ENCODE data around the gene RAB40B.

Gene RAB40B

GRCh38 chr17:82698974-82699442 is 510 bp upstream of the RAB40B start (continued):
- peak; percentile 35; the same call in 1 of the 2 replicates for TF ChIP-seq KLF1 (tag by site-specific recombination; IDR thresholded peaks at IDR 0.05)
- no peak for TF ChIP-seq ZNF580 (tag by site-specific recombination; IDR thresholded peaks at IDR 0.05)
- no peak for TF ChIP-seq ZFP37 (tag by site-specific recombination; IDR thresholded peaks at IDR 0.05)
- no peak for TF ChIP-seq ZSCAN30 (tag by site-specific recombination; IDR thresholded peaks at IDR 0.05)
- no peak for TF ChIP-seq BCL11A (tag by site-specific recombination; IDR thresholded peaks at IDR 0.05; ENCODE audit: low read depth)
- TF ChIP-seq MZF1 (tag by site-specific recombination; IDR thresholded peaks at IDR 0.05; ENCODE audit: borderline replicate concordance) = no peak
- no peak for TF ChIP-seq ZNF23 (tag by site-specific recombination; IDR thresholded peaks at IDR 0.05; ENCODE audit: borderline replicate concordance)
- no peak for TF ChIP-seq ZNF571 (tag by site-specific recombination; IDR thresholded peaks at IDR 0.05)
- TF ChIP-seq ZNF529 (tag by site-specific recombination; IDR thresholded peaks at IDR 0.05; ENCODE audit: insufficient replicate concordance) = no peak
- no peak; the same call in 1 of the 2 replicates for TF ChIP-seq ZBTB20 (tag by site-specific recombination; IDR thresholded peaks at IDR 0.05)
- TF ChIP-seq ZNF561 (tag by site-specific recombination; IDR thresholded peaks at IDR 0.05; ENCODE audit: borderline replicate concordance) = 0 out of 2 replicates have a peak, but pooled peaks have one; percentile 16
- TF ChIP-seq ZNF560 (tag by site-specific recombination; IDR thresholded peaks at IDR 0.05; ENCODE audit: borderline replicate concordance) = no peak
- no peak for TF ChIP-seq YY2 (tag by site-specific recombination; IDR thresholded peaks at IDR 0.05)
- TF ChIP-seq ZNF302 (tag by site-specific recombination; IDR thresholded peaks at IDR 0.05; ENCODE audit: low read depth) = no peak
- TF ChIP-seq ZNF174 (tag by site-specific recombination; IDR thresholded peaks at IDR 0.05) = no peak
- 0 out of 2 replicates have a peak, but pooled peaks have one; percentile 13 for TF ChIP-seq ZBTB17 (tag by site-specific recombination; IDR thresholded peaks at IDR 0.05)
- TF ChIP-seq ZFP41 (tag by site-specific recombination; IDR thresholded peaks at IDR 0.05; ENCODE audit: borderline replicate concordance) = no peak
- no peak for TF ChIP-seq ZSCAN16 (tag by site-specific recombination; IDR thresholded peaks at IDR 0.05)
- TF ChIP-seq, protein P1, sequence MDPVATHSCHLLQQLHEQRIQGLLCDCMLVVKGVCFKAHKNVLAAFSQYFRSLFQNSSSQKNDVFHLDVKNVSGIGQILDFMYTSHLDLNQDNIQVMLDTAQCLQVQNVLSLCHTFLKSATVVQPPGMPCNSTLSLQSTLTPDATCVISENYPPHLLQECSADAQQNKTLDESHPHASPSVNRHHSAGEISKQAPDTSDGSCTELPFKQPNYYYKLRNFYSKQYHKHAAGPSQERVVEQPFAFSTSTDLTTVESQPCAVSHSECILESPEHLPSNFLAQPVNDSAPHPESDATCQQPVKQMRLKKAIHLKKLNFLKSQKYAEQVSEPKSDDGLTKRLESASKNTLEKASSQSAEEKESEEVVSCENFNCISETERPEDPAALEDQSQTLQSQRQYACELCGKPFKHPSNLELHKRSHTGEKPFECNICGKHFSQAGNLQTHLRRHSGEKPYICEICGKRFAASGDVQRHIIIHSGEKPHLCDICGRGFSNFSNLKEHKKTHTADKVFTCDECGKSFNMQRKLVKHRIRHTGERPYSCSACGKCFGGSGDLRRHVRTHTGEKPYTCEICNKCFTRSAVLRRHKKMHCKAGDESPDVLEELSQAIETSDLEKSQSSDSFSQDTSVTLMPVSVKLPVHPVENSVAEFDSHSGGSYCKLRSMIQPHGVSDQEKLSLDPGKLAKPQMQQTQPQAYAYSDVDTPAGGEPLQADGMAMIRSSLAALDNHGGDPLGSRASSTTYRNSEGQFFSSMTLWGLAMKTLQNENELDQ (tag by site-specific recombination; IDR thresholded peaks at IDR 0.05; ENCODE audit: low read depth) = no peak
- no peak for TF ChIP-seq ZNF157 (tag by site-specific recombination; IDR thresholded peaks at IDR 0.05)
- TF ChIP-seq ZNF132 (tag by site-specific recombination; IDR thresholded peaks at IDR 0.05; ENCODE audit: borderline replicate concordance) = no peak
- TF ChIP-seq GLIS1 (tag by site-specific recombination; IDR thresholded peaks at IDR 0.05) = peak; percentile 39; the same call in 1 of the 2 replicates
- no peak for TF ChIP-seq GLI2 (tag by site-specific recombination; IDR thresholded peaks at IDR 0.05; ENCODE audit: borderline replicate concordance, low read depth)
- no peak for TF ChIP-seq ZNF19 (tag by site-specific recombination; IDR thresholded peaks at IDR 0.05; ENCODE audit: low read depth)
- TF ChIP-seq ZFHX2 (tag by site-specific recombination; conservative IDR thresholded peaks at IDR 0.05) = 0 out of 2 replicates have a peak, but pooled peaks have one; percentile 23
- TF ChIP-seq ZBTB7A (tag by site-specific recombination; IDR thresholded peaks at IDR 0.05; ENCODE audit: low read depth) = peak; percentile 50; the same call in 1 of the 2 replicates
- TF ChIP-seq ZFP3 (tag by site-specific recombination; IDR thresholded peaks at IDR 0.05; ENCODE audit: low read depth) = no peak
- TF ChIP-seq ZNF549 (tag by site-specific recombination; IDR thresholded peaks at IDR 0.05) = no peak
- no peak for TF ChIP-seq ZNF513 (tag by site-specific recombination; IDR thresholded peaks at IDR 0.05)
- no peak for TF ChIP-seq ZNF521 (tag by site-specific recombination; IDR thresholded peaks at IDR 0.05)
- TF ChIP-seq, protein P2, sequence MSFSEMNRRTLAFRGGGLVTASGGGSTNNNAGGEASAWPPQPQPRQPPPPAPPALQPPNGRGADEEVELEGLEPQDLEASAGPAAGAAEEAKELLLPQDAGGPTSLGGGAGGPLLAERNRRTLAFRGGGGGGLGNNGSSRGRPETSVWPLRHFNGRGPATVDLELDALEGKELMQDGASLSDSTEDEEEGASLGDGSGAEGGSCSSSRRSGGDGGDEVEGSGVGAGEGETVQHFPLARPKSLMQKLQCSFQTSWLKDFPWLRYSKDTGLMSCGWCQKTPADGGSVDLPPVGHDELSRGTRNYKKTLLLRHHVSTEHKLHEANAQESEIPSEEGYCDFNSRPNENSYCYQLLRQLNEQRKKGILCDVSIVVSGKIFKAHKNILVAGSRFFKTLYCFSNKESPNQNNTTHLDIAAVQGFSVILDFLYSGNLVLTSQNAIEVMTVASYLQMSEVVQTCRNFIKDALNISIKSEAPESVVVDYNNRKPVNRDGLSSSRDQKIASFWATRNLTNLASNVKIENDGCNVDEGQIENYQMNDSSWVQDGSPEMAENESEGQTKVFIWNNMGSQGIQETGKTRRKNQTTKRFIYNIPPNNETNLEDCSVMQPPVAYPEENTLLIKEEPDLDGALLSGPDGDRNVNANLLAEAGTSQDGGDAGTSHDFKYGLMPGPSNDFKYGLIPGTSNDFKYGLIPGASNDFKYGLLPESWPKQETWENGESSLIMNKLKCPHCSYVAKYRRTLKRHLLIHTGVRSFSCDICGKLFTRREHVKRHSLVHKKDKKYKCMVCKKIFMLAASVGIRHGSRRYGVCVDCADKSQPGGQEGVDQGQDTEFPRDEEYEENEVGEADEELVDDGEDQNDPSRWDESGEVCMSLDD (tag by site-specific recombination; IDR thresholded peaks at IDR 0.05) = no peak
- TF ChIP-seq ZBTB48 (tag by site-specific recombination; IDR thresholded peaks at IDR 0.05) = no peak
